H54 (cell line): ENCODE measurements around the gene PTK6.
"Not testable (repeated sequence)": the region's sequence is repeated elsewhere in the genome, so short reads cannot be mapped to it uniquely, and the experiment has no call there.

Experiments
- DNase-seq: peaks from one replicate; pipeline ENCODE4 v3.0.0; 2011; ENCODE audit warnings: low spot score, mixed read lengths; ENCODE audit not compliant: insufficient read length
- FAIRE-seq: peaks from 3 replicates; lab custom pipeline; 2011; peaks lifted over from hg19 to GRCh38; lab: Jason Lieb, UNC
- POLR2A ChIP-seq: IDR thresholded peaks from 2 replicates; pipeline ENCODE4 v1.6.1; 2011; ENCODE audit warnings: low read depth, mild to moderate bottlenecking, low read length

Gene PTK6

GRCh38 chr20:63565699-63566335 is 28.6 kb upstream of the PTK6 start:
- DNase-seq (no peak), FAIRE-seq (no peak)
- no peak for TF ChIP-seq POLR2A

GRCh38 chr20:63565021-63565698 is 28.0 kb upstream of the PTK6 start:
- FAIRE-seq (no peak), DNase-seq (no peak)

GRCh38 chr20:63564036-63564810 is 27.0 kb upstream of the PTK6 start:
- no peak for DNase-seq
- TF ChIP-seq POLR2A: no peak
- no peak for FAIRE-seq

More at GRCh38 chr20:63565021-63565698, 28.0 kb upstream of the PTK6 start:
- no peak for TF ChIP-seq POLR2A

- no peak for TF ChIP-seq POLR2A
- DNase-seq (no peak), FAIRE-seq (no peak)
These were observed 26.2 kb upstream of the PTK6 start for GRCh38 chr20:63563225-63563935.

- no peak for TF ChIP-seq POLR2A
- no peak for FAIRE-seq
- no peak for DNase-seq
These were observed 25.5 kb upstream of the PTK6 start for GRCh38 chr20:63562461-63563224.

GRCh38 chr20:63561624-63562396 is 24.6 kb upstream of the PTK6 start:
- no peak for DNase-seq
- FAIRE-seq: no peak
- no peak for TF ChIP-seq POLR2A

GRCh38 chr20:63560856-63561609 is 23.9 kb upstream of the PTK6 start:
- DNase-seq: no peak
- TF ChIP-seq POLR2A: no peak
- FAIRE-seq: no peak

GRCh38 chr20:63560333-63560805 is 23.2 kb upstream of the PTK6 start:
- FAIRE-seq: no peak
- no peak for DNase-seq
- no peak for TF ChIP-seq POLR2A

- DNase-seq, FAIRE-seq: not testable (repeated sequence)
These were observed 22.5 kb upstream of the PTK6 start for GRCh38 chr20:63559485-63560332.

GRCh38 chr20:63558804-63559484 is 21.8 kb upstream of the PTK6 start:
- no peak for FAIRE-seq
- DNase-seq: no peak
- TF ChIP-seq POLR2A: no peak
